Measurements from ENCODE around the gene STX17. TPM values are rescaled to one million over a fixed set of nuclear protein-coding genes. Genes with fewer than 3 reads are reported as not detected.

Gene STX17
- total RNA-seq = 10.0 and 17.0 TPM in 2 replicates

DNA sequence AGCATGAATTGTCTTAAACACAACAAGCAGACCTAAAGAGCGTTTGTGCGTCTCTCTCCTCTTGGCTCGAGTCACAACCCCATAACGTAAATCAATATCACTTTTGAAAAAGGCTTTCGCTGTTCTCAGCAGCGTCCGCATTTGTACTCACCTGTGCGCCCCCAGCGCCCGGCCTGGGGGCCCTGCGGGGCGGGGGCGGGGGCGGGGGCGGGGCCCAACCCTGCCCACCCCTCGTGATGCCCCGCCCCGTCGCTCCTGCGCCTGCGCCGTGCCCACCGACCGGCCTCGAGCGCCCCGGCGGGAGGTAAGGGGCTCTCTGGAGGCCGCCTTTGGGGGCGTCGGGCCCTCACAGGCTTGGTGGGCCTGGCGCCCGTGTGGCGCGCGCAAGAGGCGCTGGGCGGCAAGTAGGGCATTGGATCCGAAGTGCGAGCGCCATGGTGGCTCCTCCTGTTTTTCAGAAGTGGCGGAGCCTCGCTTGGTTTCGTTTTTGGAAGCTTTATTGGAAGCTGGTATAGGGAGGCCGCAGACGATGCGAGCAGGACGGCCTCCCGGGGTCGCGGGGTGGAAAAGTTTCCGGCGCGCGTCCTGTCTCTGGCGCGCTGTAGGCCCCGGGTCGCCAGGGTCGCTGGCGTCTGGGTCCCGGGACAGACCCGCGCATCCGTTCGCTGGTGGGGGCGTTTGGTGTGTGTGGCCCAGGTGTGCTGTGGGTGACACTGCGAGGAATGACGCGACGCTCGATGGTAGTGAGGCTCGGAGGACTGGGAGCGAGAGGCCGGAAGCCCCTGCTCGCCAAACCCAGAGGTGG is at the start of gene STX17:
STX17 (plus strand) TSS at position 252 of the 805 bp plus-strand sequence. CDS start 8,586 bp downstream, outside the sequence.

Other genes with a start within 250 kb of the STX17 start
- gene NR4A3, start 84.8 kb upstream of the STX17 start, total RNA-seq = 0.16 and 0.19 TPM in 2 replicates
- gene ERP44, start 192.3 kb downstream of the STX17 start, total RNA-seq = 5.3 and 14.3 TPM in 2 replicates
- 19.1 and 37.6 TPM in 2 replicates for gene INVS, start 192.6 kb downstream of the STX17 start, total RNA-seq

Measured in bladder microvascular endothelial cell (primary cell).